A549 (cell line): ENCODE data around the gene PCDH10.

ENCODE experiments used
- CHD4 ChIP-seq: fragments of 200-600 bp; sonication (generic); IDR thresholded peaks from 2 replicates; pipeline ENCODE4 v1.6.1; 2016; ENCODE audit warnings: antibody characterized with exemption, mild to moderate bottlenecking, borderline replicate concordance
- CTCF ChIP-seq: fragments of >200 bp; sonication (Bioruptor Twin); formaldehyde crosslinking; IDR thresholded peaks from 3 replicates; pipeline ENCODE4 v1.5.1; 2016
- JUNB ChIP-seq: fragments of >200 bp; sonication (Bioruptor Twin); formaldehyde crosslinking; IDR thresholded peaks from 2 replicates; pipeline ENCODE4 v1.6.1; 2016
- MAZ ChIP-seq: fragments of 150-350 bp; IDR thresholded peaks from 2 replicates; pipeline ENCODE4 v1.6.1; 2014; ENCODE audit warnings: antibody characterized with exemption, low read depth, low read length, borderline replicate concordance
- RAD21 ChIP-seq, 2 experiments: fragments of >200 bp in 1 of 2; sonication (Bioruptor Twin) in 1 of 2; formaldehyde crosslinking in 1 of 2; IDR thresholded peaks in 1 of 2; conservative IDR thresholded peaks in 1 of 2; 2 replicates in 1 of 2; 3 replicates in 1 of 2; pipeline ENCODE4 v1.6.1; 2012 to 2018; ENCODE audit warnings: inconsistent platforms in 1 of 2
- SMC3 ChIP-seq: fragments of >200 bp; sonication (Bioruptor Twin); formaldehyde crosslinking; IDR thresholded peaks from 3 replicates; pipeline ENCODE4 v1.6.1; 2018; ENCODE audit warnings: inconsistent platforms
- TF ChIP-seq, protein P1 (sequence below): fragments of >200 bp; sonication (Bioruptor Twin); formaldehyde crosslinking; IDR thresholded peaks from 3 replicates; pipeline ENCODE4 v1.6.1; 2016

DNA sequence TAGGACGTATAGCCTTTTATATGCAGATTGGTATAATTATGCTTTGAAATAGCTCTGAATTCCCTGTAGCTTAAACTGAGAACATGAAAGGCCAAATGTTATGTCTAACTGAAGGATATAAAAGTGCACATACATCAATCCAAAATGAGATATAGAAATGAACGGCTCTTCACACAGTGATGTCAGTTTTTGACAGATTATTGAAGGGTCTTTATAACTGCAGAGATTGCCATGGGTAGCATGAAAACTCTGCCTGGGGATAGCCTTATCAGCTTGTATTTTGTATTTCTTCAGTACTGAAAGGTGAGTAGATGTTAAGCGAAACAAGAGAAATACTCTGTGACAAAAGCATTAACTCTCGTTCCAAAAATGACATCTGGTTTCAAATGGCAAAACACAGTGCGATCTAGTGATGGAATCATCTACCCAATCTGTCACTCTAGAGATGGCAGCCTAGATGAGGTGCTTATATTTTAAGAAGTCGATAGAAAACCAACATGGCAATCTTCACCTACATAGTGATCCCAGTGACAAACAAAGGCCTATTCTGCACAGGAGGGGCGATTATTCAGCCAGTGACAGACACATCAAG is 59.7 kb downstream of the PCDH10 start:
- TF ChIP-seq, protein P1, sequence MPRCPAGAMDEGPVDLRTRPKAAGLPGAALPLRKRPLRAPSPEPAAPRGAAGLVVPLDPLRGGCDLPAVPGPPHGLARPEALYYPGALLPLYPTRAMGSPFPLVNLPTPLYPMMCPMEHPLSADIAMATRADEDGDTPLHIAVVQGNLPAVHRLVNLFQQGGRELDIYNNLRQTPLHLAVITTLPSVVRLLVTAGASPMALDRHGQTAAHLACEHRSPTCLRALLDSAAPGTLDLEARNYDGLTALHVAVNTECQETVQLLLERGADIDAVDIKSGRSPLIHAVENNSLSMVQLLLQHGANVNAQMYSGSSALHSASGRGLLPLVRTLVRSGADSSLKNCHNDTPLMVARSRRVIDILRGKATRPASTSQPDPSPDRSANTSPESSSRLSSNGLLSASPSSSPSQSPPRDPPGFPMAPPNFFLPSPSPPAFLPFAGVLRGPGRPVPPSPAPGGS = no peak
- no peak for TF ChIP-seq SMC3
- no peak for TF ChIP-seq JUNB
- no peak for TF ChIP-seq RAD21 (conservative IDR thresholded peaks at IDR 0.05 in 1 of 2, IDR thresholded peaks at IDR 0.05 in 1 of 2)
- no peak for TF ChIP-seq MAZ
- TF ChIP-seq CTCF = no peak
- TF ChIP-seq CHD4 = no peak
